Stimulated activated CD8-positive, alpha-beta memory T cell treated with anti-CD3 and anti-CD28 coated beads, Interleukin-4, amount 100 ng/mL, for 4 hours (primary cell): ENCODE measurements around the gene LGALS8.
"Not testable (repeated sequence)": the region's sequence is repeated elsewhere in the genome, so short reads cannot be mapped to it uniquely, and the experiment has no call there.

ENCODE experiments used
- DNase-seq, 2 donors: peaks; one replicate each; pipeline ENCODE4 v3.0.0-alpha.2; 2020; ENCODE audit warnings: low read depth in 2 of 2, low spot score in 1 of 2

LGALS8 gene

DNA sequence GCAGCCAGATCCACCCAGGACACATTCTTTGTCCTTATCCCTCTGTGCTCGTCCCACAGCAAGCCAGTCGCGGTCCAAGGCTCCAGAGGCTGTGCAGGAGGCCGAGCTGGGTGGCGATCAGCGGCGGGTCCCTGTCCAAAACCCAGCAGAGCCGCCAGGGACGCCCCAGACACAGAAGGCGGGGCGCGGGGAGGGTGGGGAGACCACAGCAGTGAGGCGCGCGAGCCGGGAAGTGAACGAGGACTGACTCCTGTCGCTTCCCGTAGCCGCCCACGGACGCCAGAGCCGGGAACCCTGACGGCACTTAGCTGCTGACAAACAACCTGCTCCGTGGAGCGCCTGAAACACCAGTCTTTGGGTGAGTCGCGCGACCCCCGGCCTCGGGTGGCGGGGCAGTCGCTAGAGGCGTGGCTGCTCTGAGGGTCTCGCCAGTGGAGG is at the start of gene LGALS8:
TSS of gene LGALS8 (plus strand) at position 279 of the 438 bp plus-strand sequence. CDS start 2,089 bp downstream, outside the sequence.
- peak; percentile 70 to 79 for DNase-seq

DNA sequence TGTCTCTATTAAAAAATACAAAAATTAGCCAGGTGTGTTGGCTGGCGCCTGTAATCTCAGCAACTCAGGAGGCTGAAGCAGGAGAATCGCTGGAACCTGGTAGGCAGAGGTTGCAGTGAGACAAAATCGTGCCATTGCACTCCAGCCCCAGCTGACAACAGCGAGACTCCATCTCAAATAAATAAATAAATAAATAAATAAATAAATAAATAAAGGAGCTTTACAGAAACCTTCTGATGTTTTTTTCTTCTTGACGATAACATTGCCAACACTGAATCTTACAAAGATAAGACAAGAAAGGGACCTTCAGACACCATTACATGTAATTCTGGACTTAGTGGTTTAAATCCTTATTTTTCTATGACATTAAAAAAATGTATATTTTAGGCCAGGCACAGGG is 47.8 kb upstream of the LGALS8 start:
- DNase-seq: no peak

DNA sequence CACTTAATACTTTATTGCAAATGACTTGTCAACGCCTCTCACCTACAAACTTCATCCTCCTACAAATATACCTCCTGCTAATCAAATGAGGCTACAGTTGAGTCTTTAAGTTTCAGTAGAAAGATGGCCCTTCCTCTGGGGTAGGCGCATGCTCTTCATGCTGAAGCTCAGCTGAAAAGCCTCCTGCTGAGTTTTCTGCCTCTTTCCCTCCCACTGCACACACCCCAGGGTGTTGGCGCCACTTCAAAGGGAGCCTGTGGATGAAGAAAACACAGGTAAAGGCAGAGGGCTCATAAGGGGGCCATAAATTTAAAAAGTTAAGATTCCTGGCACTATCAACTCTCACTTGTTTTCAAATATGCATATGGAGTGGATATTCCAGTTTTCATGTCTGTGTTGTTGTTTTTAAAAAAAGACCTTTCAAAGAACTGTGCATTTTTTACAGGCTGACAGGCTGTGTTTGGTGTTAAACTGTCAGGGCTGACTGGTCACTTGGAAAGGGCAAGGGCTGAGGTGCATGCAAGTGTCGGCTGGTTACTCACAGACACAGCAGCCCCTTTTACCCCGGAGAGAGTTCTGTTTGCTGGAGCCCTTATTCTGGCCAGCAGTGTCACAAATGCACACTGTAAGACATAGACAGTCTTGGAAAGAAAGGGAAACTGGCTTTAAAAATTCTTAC is 42.9 kb upstream of the LGALS8 start:
- no peak for DNase-seq

DNA sequence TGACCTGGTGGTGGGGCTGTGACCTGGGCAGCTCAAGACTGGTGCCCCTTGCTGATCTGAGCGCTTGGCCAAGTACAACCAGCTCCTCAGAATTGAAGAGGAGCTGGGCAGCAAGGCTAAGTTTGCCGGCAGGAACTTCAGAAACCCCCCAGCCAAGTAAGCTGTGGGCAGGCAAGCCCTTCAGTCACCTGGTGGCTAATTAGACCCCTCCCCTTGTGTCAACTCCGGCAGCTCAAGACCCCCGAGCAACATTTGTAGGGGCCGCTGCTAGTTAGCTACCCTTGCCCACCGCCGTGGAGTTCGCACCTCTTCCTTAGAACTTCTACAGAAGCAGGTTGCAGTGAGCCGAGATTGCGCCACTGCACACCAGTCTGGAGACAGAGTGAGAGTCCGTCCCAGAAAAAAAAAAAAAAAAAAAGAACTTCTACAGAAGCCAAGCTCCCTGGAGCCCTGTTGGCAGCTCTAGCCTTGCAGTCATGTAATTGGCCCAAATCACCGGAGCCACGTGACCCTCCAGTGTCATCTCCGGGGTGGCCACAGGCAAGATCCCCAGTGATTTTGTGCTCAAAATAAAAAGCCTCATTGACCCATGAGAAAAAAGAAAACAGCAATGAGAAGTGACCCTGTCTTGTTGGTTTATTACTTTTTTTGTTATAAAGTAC is 39.3 kb upstream of the LGALS8 start:
- no peak for DNase-seq

DNA sequence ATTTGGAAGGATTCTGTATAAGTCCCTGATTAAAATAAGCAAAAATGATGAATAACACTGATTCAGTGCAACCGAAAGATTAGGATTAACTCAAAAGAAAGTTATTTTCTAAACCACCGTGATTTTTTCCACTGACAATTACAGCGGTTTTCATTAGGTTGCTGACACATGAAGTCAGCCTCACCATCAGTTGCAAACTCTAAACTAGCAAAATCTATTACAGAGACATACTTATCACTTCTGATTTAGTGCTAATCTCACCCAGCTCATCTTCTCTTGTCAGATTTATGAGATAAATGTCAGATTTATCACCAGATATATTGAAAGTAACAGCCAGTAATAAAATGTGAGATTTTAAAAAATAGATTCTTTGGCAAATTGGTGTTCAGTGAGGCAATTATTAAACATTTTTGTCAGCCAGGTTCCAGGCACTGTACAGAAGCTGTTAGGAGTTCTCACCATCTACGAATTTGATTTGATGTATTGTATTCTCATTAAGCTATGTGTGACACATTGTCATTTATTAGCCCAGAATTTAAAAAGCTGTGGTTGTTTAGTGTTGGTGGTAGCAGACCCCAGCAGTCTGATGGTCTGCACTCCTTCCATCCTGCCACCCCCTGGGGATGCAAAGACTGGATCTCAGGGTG is 37.3 kb upstream of the LGALS8 start:
- DNase-seq: no peak

DNA sequence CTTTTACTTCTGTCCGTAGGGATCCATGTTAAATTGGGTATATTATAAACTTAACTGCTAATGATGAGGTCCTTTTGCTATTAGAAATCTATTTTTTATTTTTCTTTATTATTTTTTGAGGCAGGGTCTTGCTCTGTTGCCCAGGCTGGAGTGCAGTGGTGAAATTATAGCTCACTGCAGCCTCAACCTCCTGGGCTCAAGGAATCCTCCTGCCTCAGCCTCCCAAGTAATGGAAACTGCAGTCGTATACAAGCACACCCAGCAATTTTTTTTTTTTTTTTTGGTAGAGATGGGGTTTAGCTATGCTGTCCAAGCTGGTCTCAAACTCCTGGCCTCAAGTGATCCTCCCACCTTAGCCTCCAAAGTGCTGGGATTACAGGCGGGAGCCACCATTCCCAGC is 34.6 kb upstream of the LGALS8 start:
- DNase-seq: not testable (repeated sequence)

DNA sequence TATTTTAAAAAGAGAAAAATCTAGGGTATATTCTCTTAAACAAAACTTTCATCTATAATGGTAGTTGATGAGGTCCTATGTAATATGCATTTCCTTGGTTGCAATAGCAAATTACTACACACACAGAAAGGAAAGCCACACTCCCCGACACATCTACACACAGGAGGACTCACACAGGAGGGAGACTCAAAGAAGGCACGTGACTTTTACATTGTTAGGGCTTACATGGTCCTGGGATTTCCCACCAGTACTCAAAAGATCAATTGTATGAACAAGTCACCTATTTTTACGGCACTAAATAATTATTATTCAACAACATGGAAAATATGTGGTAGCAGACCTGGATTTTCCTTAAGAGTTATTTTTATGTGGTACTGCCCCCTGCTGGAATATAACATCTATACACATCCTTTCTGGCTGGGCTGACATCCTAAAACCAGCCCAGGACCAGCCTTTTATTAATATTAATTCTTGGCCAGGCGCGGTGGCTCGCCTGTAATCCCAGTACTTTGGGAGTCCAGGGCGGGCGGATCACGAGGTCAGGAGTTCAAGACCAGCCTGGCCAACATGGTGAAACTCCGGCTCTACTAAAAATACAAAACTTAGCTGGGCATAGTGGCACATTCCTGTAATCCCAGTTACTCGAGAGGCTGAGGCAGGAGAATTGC is 33.9 kb upstream of the LGALS8 start:
- no peak for DNase-seq

DNA sequence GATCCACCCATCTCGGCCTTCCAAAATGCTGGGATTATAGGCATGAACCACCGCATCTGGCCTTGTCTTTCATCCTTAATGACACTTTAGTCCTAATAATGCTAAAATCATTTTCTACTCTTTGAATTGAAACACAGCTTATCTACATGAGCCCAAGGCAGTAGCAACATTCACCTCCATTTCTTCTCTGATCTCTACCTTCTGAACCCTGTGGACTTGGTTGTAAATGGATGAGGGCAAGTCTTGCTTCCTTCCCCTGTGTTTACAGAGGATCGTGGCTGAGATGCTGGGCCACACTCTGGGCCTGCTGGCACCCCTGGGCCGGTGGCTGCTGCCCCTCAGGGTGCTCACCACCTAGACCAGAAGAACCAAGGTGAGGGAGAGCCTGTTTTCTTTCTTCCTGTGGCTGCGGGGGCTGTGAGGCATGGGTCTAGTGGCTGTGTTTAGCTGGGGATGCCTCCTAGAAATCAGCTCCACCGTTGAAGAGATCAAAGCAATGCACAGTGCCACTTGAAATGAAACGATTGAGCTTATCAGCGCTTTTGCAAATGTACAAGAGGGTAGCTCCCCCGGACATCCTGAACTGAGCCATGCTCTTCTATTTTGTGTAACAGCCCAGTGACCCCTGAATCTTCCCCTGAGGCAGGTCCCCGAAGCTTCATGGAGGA is 32.2 kb upstream of the LGALS8 start:
- no peak for DNase-seq

DNA sequence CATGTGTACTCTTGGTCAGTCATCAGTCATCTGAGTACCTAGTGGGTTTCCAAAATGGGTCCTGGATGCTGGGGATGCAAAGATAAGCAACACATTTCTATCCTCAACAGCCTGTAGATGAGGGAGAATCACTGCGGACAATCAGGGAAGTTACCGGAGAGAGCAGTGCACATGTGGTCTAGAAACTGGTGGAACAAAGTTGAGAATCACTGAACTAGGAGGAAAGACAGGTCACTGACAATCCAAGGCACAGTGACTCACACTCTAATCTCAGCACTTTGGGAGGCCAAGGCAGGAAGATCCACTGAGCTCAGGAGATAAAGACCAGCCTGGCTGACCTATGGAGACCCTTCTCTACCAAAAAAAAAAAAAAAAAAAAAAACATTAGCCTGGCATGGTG is 31.4 kb upstream of the LGALS8 start:
- no peak for DNase-seq

DNA sequence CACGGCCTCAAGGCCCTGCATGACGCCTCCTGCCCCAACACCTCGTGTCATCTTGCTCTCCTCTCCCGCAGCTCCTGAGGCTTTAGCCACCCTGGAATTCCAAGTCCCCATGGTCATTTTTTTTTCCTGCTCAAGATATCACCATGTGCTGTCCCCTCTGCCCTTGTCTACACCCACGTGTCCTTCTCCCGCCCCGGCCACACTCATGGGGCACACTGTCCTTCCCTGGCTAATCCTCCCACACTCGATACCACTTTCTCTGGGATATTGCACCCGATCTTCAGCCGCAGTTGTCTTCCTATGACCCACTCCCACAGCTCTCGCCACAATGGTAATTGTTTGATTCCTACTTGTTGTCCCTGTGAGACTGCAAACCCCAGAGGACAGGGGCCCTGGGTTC is 29.7 kb upstream of the LGALS8 start:
- DNase-seq: no peak

DNA sequence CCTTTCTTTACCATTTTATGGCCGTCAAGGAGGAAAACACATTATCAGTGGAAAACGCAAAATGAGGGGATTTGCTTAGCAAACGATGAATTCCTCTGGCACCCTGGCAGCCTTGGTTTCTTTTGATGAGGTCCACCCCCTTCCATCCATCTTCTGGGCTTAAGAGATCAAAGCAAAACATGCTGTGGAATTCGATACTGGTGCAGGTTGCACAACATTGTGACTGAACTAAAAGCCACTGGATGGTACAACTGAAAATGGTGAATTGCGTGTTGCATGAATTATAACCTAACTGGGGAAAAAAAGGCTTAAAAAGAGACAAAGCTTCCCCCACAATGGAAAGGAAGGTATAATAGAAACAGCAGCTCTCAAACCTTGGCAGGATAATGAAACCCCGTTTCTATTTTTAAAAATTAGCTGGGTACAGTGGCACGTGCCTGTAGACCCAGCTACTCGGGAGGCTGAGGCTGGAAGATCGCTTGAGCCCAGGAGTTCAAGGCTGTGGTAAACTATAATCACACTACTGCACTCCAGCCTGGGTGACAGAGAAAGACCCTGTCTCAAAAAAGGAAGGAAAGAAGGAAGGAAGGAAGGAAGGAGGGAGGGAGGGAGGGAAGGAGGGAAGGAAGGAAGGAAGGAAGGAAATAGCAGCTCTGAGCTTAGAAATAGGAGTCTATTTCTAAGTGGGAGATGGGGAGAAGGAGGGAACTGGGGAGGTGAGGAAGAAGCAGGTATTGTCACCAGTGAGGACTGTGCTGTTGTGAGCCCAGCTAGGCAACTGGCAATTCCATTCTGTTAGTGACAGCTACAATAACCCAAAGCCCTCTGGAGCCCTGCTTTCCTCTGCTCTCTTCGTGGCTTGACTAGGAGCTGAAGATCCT is 29.0 kb upstream of the LGALS8 start:
- DNase-seq: no peak

DNA sequence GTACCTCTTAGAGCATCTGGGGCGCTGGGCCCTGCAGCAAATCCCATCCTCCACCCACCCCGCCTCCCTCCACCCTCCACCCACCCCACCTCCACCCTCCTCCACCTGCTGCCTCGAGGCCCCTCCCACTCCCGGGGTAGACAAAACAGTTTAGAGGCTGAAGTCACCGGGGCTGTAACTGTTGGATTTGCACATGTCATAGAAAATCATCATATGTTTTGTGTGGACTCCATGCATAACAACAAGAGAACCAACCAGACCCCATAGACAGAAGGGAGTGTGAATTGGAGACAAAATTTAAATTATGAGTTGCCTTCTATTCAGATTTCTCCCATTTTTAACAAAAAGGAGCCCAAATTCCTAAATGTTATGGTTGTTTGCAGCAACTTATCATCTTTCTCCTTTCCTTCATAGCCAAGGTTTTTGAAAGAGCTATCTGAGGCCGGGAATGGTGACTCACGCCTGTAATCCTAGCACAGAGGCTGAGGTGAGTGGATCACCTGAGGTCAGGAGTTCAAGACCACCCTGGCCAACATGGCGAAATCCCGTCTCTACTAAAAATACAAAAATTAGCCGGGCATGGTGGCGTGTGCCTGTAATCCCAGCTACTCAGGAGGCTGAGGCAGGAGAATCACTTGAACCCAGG is 28.2 kb upstream of the LGALS8 start:
- DNase-seq: no peak

DNA sequence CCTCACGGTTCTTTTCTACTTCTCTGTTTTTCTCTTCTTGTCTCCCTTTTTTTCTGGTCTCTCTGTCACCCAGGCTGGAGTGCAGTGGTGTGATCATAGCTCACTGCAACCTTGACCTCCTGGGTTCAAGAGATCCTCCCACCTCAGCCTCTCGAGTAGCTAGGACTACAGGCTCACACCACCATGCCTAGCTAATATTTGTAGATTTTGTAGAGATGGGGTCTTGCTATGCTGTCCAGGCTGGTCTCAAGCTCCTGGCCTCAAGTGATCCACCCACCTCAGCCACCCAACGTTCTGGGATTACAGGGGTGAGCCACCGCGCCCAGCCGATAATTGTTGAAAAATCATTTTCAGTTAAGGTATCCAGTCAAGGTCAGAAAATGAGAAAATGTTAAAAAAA is 25.9 kb upstream of the LGALS8 start:
- no peak for DNase-seq

DNA sequence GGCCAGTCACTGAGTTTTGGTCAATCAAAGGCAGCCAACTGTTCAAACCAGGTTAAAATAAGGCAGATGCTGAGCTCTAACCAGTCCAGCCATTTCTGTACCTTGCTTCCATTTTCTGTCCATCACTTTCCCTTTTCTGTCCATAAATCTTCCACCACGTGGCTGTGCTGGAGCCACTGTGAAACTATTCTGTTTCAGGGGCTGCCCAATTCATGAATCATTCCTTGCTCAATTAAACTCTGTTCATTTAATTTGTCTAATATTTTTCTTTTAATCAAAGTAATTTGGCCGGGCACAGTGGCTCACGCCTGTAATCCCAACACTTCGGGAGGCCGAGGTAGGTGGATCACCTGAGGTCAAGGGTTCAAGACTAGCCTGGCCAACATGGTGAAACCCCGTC is 22.7 kb upstream of the LGALS8 start:
- no peak for DNase-seq

DNA sequence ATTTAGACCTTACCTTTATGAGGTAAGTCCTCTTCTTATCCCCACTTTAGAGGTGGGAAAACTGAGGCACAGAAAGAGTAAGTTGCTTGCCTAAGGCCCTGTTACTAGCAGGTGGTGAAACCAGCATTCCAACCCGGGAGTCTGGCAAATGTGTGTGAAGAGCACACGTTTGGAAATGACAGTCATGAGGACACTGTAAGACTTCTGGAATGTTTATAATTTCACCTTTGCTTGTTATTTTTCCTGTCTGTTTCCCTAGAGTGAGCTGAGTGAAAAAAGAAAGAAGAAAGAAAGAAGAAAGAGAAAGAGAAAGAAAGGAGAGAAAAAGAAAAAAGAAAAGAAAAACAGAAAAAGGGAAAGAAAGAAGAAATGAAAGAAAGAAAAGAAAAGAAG is 21.2 kb upstream of the LGALS8 start:
- DNase-seq: no peak

DNA sequence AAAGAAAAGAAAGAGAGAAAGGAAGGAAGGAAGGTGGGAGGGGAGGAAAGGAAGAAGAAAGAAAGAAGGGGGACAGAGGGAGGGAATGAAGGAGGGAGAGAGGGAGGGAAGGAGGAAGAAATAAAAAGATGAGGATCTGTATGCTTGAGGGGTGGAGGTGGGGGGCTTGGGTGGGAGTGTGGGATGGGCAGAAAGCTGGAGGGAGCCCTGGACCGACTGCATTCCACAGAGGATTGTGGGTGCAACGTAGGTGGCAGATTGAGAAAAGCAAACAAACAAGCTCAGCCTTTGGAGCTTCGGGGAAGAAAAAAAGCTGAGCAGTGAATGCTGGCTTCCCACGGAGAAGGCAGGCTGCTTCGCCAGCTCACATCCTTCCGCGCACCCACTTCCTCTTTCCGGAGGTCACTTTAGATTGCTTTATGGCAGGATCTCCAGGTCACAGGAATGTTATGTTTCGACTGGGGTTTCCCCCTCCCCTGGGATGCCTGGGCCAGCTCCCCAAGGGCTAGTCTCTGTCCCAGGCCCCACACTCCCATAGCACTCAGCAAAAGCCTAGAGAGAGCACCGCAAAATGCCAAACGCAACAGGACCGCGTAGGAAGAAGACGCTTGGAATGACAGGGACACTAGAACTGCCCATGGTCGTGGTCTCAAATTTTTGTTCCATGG is 20.7 kb upstream of the LGALS8 start:
- DNase-seq: no peak

DNA sequence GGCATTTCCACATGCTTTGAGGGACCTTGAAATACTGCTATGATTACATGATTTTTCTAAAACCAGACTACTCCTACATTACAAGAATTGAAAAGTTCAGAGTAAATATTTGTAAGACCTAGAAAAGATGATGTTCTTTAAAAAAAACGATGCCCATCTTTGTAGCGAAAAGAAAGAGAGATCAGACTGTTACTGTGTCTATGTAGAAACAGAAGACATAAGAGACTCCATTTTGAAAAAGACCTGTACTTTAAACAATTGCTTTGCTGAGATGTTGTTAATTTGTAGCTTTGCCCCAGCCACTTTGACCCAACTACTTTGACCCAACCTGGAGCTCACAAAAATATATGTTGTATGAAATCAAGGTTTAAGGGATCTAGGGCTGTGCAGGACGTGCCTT is 19.4 kb upstream of the LGALS8 start:
- not testable (repeated sequence) for DNase-seq

DNA sequence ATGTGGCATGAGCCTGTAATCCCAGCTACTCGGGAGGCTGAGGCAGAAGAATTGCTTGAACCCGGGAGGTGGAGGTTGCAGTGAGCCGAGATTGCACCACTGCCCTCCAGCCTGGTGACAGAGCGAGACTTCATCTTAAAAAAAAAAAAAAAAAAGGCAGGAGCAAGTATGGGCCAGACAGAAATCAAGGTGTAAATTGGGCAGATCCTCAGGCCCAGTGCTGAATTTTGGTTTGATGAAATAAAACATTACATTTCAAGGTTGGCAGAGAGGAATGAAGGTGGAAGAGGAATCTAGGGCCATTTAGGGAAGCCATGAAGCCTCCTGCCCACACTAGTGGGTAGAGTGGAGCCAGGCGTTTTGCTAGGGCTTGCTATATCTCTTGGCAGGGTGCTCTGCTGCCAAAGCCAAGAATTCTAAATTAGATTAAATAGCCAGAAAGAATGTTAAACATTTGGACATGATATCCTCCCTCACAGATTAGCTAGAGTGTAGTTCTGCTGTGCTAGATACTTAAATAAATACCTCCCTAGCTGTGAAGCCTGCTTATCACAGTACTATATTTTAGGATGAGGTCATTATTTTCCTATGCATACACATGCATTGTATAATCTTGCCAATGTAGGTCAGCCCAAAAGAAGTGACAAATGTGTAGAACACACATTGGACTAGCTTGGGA is 16.6 kb upstream of the LGALS8 start:
- no peak for DNase-seq

DNA sequence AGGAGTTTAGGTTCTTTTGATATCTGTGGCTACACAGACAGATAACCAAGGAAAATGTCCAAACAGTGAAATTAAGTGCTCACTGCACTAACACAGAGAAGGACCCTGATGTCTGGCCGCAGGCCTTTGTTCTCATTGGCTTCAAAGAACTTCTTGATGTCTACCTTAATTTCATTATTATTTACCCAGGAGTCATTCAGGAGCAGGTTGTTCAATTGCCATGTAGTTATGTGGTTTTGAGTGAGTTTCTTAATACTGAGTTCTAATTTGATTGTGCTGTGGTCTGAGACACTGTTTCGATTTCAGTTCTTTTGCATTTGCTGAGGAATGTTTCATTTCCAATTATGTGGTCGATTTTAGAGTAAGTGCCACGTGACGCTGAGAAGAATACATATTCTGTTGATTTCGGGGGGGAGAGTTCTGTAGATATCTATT is 15.2 kb upstream of the LGALS8 start:
- no peak for DNase-seq
